Measurements from ENCODE around the gene TFPI.

DNA sequence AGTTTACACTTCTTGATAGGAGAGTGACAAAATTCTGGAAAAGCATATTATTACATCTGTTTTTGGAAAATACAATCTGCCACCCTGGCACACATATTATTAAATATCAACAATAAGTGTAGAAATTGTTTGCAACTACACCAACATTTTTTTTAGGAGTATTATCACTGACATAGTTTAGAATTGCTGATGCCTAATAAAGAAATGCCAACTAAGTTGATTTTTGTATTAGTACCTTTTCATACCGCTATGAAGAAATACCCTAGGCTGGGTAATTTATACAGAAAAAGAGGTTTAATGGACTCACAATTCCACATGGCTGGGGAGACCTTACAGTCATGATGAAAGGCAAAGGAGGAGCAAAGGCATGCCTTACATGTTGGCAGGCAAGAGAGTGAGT is 35.9 kb upstream of the TFPI start:
- TF ChIP-seq CTCF (conservative IDR thresholded peaks at IDR 0.05 in 1 of 2, IDR thresholded peaks at IDR 0.05 in 1 of 2; ENCODE audit: extremely low read depth in 1 of 2, insufficient read depth in 1 of 2, low read depth in 1 of 2, low read length in 2 of 2) (no peak), EZH2 (IDR thresholded peaks at IDR 0.05; ENCODE audit: borderline replicate concordance, low read length) (no peak)

Data from mammary epithelial cell (primary cell).